H9 (cell line): ENCODE measurements around the gene SLC4A2. TPM values are rescaled to one million over a fixed set of nuclear protein-coding genes. Genes with fewer than 3 reads are reported as not detected.

Source experiments
- DNase-seq: peaks from one replicate; pipeline ENCODE4 v3.0.0-alpha.2; 2017
- H2AFZ ChIP-seq: one replicate; pipeline ENCODE4 v1.6.1; 2013; ENCODE audit warnings: mild to moderate bottlenecking, low read length, control low read depth, moderate library complexity
- H2AK5ac ChIP-seq: 2 replicates; pipeline ENCODE4 v1.6.1; 2013; ENCODE audit warnings: low read length, control low read depth, mixed read lengths; ENCODE audit not compliant: insufficient read length
- H2BK120ac ChIP-seq: one replicate; pipeline ENCODE4 v1.6.1; 2013; ENCODE audit warnings: low read depth, mild to moderate bottlenecking, low read length, control low read depth, inconsistent platforms; ENCODE audit not compliant: poor library complexity, severe bottlenecking
- H2BK12ac ChIP-seq: 2 replicates; pipeline ENCODE4 v1.6.1; 2013; ENCODE audit warnings: low read length, control low read depth, mixed read lengths, low read depth; ENCODE audit not compliant: insufficient read length
- H2BK15ac ChIP-seq: 2 replicates; pipeline ENCODE4 v1.6.1; 2013; ENCODE audit warnings: low read depth, low read length, control low read depth
- H2BK20ac ChIP-seq: one replicate; pipeline ENCODE4 v1.6.1; 2013; ENCODE audit warnings: low read depth, mild to moderate bottlenecking, low read length, control low read depth, inconsistent platforms; ENCODE audit not compliant: poor library complexity, severe bottlenecking
- H2BK5ac ChIP-seq: 2 replicates; pipeline ENCODE4 v1.6.1; 2013; ENCODE audit warnings: low read length, control low read depth, mixed read lengths; ENCODE audit not compliant: insufficient read length
- H3K14ac ChIP-seq: 2 replicates; pipeline ENCODE4 v1.6.1; 2013; ENCODE audit warnings: low read length, control low read depth; ENCODE audit not compliant: insufficient read depth
- H3K18ac ChIP-seq: 2 replicates; pipeline ENCODE4 v1.6.1; 2013; ENCODE audit warnings: low read depth, mild to moderate bottlenecking, mixed read lengths, low read length, control low read depth; ENCODE audit not compliant: insufficient read length
- H3K23ac ChIP-seq: 2 replicates; pipeline ENCODE4 v1.6.1; 2013; ENCODE audit warnings: low read length, control low read depth, mixed read lengths, low read depth; ENCODE audit not compliant: insufficient read length
- H3K23me2 ChIP-seq: 2 replicates; pipeline ENCODE4 v1.6.1; 2013; ENCODE audit warnings: low read depth, mild to moderate bottlenecking, mixed read lengths, low read length, control low read depth; ENCODE audit not compliant: insufficient read length, poor library complexity, severe bottlenecking
- H3K27ac ChIP-seq: 2 replicates; pipeline ENCODE4 v1.5.1; 2013; ENCODE audit warnings: low read length, control low read depth, mixed read lengths, low read depth; ENCODE audit not compliant: insufficient read length
- H3K27me3 ChIP-seq: 2 replicates; pipeline ENCODE4 v1.6.1; 2013; ENCODE audit warnings: low read length, control low read depth, inconsistent platforms; ENCODE audit not compliant: insufficient read depth
- H3K4ac ChIP-seq: 2 replicates; pipeline ENCODE4 v1.6.1; 2013; ENCODE audit warnings: low read depth, mild to moderate bottlenecking, control low read depth, inconsistent platforms, low read length, moderate library complexity
- H3K4me1 ChIP-seq: 2 replicates; pipeline ENCODE4 v1.6.1; 2013; ENCODE audit warnings: low read length, control low read depth, inconsistent platforms; ENCODE audit not compliant: insufficient read depth
- H3K4me2 ChIP-seq: 2 replicates; pipeline ENCODE4 v1.6.1; 2013; ENCODE audit warnings: low read length, control low read depth, mixed read lengths; ENCODE audit not compliant: insufficient read length, insufficient read depth
- H3K56ac ChIP-seq: 2 replicates; pipeline ENCODE4 v1.6.1; 2013; ENCODE audit warnings: low read depth, mild to moderate bottlenecking, mixed read lengths, low read length, control low read depth; ENCODE audit not compliant: insufficient read length
- H3K79me1 ChIP-seq: 2 replicates; pipeline ENCODE4 v1.6.1; 2013; ENCODE audit warnings: low read depth, mild to moderate bottlenecking, moderate library complexity, low read length, control low read depth, inconsistent platforms; ENCODE audit not compliant: insufficient read depth, poor library complexity, severe bottlenecking
- H3K79me2 ChIP-seq: 2 replicates; pipeline ENCODE4 v1.6.1; 2013; ENCODE audit warnings: low read length, control low read depth, inconsistent platforms; ENCODE audit not compliant: insufficient read depth
- H3K9ac ChIP-seq: 2 replicates; pipeline ENCODE4 v1.6.1; 2013; ENCODE audit warnings: low read length, control low read depth, mixed read lengths; ENCODE audit not compliant: insufficient read length; ENCODE audit errors: extremely low read depth
- H3K9me3 ChIP-seq: one replicate; pipeline ENCODE4 v1.6.1; 2013; ENCODE audit warnings: low read depth, low read length, inconsistent platforms; ENCODE audit not compliant: control insufficient read depth
- H3T11ph ChIP-seq: one replicate; pipeline ENCODE4 v1.6.1; 2013; ENCODE audit warnings: mild to moderate bottlenecking, low read length, control low read depth, inconsistent platforms
- H4K20me1 ChIP-seq: one replicate; pipeline ENCODE4 v1.6.1; 2013; ENCODE audit not compliant: control insufficient read depth, insufficient read length, insufficient read depth
- H4K5ac ChIP-seq: 2 replicates; pipeline ENCODE4 v1.6.1; 2013; ENCODE audit warnings: low read depth, mild to moderate bottlenecking, mixed read lengths, low read length, control low read depth; ENCODE audit not compliant: insufficient read length
- H4K8ac ChIP-seq: replicated peaks from 2 replicates; pipeline ENCODE4 v1.6.1; 2013; ENCODE audit warnings: low read length, control low read depth, mixed read lengths, low read depth; ENCODE audit not compliant: insufficient read length
- H4K91ac ChIP-seq: 2 replicates; pipeline ENCODE4 v1.6.1; 2013; ENCODE audit warnings: low read depth, mild to moderate bottlenecking, moderate library complexity, mixed read lengths, low read length, control low read depth; ENCODE audit not compliant: insufficient read length
- H3K27ac Mint-ChIP-seq, 3 experiments: 2 replicates in 2 of 3; 3 replicates in 1 of 3; pipeline ENCODE4 v1.8.0; 2020 to 2021; ENCODE audit warnings: mixed read lengths in 3 of 3, mild to moderate bottlenecking in 1 of 3, moderate library complexity in 1 of 3
- H3K27me3 Mint-ChIP-seq: 2 replicates; pipeline ENCODE4 v1.8.0; 2021; ENCODE audit warnings: low read depth, mild to moderate bottlenecking, moderate library complexity, mixed read lengths
- H3K36me3 Mint-ChIP-seq, 3 experiments: 2 replicates in 2 of 3; 3 replicates in 1 of 3; pipeline ENCODE4 v1.8.0; 2020 to 2021; ENCODE audit warnings: low read depth in 3 of 3, mixed read lengths in 3 of 3; ENCODE audit not compliant: insufficient read depth in 1 of 3
- H3K4me1 Mint-ChIP-seq, 2 experiments: 2 replicates each; pipeline ENCODE4 v1.8.0; 2020; ENCODE audit warnings: mixed read lengths in 2 of 2
- H3K4me3 Mint-ChIP-seq, 2 experiments: 2 replicates in 1 of 2; 3 replicates in 1 of 2; pipeline ENCODE4 v1.8.0; 2020 to 2021; ENCODE audit warnings: mild to moderate bottlenecking in 2 of 2, mixed read lengths in 2 of 2, moderate library complexity in 1 of 2
- H3K9me3 Mint-ChIP-seq, 2 experiments: 2 replicates in 1 of 2; 3 replicates in 1 of 2; pipeline ENCODE4 v1.8.0; 2020; ENCODE audit warnings: mild to moderate bottlenecking in 2 of 2, mixed read lengths in 2 of 2, moderate library complexity in 1 of 2
- whole genome bisulfite sequencing: extraction: QIAGEN DNeasy Blood & Tissue Kit; methylation state at CpG from one replicate; pipeline ENCODE4 v1.1.7; 2013; ENCODE audit warnings: missing lambda C conversion rate, low lambda C conversion rate, mixed read lengths; ENCODE audit not compliant: insufficient read length; ENCODE audit errors: extremely low coverage; 5-methylcytosine and 5-hydroxymethylcytosine counted together
- total RNA-seq: library from RNA; stranded (reverse); gene quantifications from 2 replicates; pipeline ENCODE4 v1.2.1, GENCODE V29; 2021
- TF ChIP-seq, protein P1 (sequence below): fragments of 200-600 bp; sonication (generic); conservative IDR thresholded peaks from 3 replicates; pipeline ENCODE4 v1.8.0; 2021; ENCODE audit warnings: antibody characterized with exemption, mild to moderate bottlenecking

SLC4A2 gene
- total RNA-seq, 1 experiment from 2014 or later, result 136 TPM

DNA sequence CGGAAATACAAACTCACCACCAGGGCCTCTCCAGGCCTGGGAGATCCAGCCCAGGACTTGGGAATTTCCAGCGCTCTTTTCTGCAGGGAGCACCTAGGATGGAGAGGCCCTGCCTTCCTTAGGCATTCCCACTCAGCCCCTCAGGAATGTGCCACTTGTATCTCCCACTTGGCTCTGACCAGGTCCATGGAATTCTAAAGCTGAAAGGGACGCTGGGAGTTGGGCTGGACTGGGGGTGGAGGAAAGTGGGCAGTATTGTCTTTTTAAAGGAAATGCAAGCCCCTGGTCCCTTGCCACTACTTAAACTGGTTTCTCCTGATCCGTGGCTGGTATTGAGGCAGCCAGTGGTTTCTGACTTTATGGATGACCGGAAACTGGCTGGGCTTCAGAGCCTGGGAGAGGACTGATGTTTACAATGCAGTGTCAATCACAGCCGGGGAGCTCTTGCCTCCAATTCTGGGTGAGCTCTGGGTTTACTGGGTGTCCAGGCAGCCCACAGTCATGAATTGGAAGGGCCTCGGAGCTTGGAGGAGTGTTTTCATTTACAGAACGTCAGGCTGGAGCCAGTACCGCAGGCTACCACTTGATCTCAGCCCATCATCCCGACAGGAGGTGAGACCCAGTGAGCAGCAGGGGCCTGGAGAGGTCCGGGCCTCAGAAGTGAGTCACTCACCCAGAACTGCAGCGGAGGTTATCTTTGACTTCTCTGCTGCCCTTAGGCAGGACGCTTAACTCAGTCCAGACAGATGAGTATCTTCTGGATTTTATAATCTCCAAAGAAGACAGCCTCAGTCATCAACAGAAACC, 54.2 kb downstream of the SLC4A2 start:
- no peak overlapping the region for H2BK12ac ChIP-seq
- TF ChIP-seq, protein P1, sequence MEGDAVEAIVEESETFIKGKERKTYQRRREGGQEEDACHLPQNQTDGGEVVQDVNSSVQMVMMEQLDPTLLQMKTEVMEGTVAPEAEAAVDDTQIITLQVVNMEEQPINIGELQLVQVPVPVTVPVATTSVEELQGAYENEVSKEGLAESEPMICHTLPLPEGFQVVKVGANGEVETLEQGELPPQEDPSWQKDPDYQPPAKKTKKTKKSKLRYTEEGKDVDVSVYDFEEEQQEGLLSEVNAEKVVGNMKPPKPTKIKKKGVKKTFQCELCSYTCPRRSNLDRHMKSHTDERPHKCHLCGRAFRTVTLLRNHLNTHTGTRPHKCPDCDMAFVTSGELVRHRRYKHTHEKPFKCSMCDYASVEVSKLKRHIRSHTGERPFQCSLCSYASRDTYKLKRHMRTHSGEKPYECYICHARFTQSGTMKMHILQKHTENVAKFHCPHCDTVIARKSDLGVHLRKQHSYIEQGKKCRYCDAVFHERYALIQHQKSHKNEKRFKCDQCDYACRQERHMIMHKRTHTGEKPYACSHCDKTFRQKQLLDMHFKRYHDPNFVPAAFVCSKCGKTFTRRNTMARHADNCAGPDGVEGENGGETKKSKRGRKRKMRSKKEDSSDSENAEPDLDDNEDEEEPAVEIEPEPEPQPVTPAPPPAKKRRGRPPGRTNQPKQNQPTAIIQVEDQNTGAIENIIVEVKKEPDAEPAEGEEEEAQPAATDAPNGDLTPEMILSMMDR, result 0 out of 3 replicates have a peak, but pooled peaks have one; percentile 13
- H3K18ac ChIP-seq, result no peak overlapping the region
- H3K36me3 Mint-ChIP-seq, result peaks cover under 1 to 7% (median 1%) of the 10 kb centered on the region in 3 experiments; a peak in 6 of 7 replicates
- H2BK15ac ChIP-seq, result no peak overlapping the region
- H3K4me1 Mint-ChIP-seq, result peaks cover 29 to 31% of the 10 kb centered on the region in 2 experiments
- H3K4ac ChIP-seq, result no peak overlapping the region
- peaks cover 4% of the 10 kb centered on the region for H4K20me1 ChIP-seq
- H3K27ac ChIP-seq, result no peak overlapping the region
- no CpG with 5 or more reads among the region's 13 CpGs for WGBS
- no peaks in the 10 kb centered on the region for H3K27me3 ChIP-seq
- H3K9me3 Mint-ChIP-seq, result no peaks in the 10 kb centered on the region
- H2AK5ac ChIP-seq, result no peak overlapping the region
- H3K23ac ChIP-seq, result no peak overlapping the region
- DNase-seq, result peak; percentile 65
- no peak overlapping the region for H3T11ph ChIP-seq
- no peak overlapping the region for H2AFZ ChIP-seq
- peak overlapping the region; percentile 50 to 70 for H3K4me3 Mint-ChIP-seq
- H2BK5ac ChIP-seq, result no peak overlapping the region
- H3K9ac ChIP-seq, result no peak overlapping the region
- H4K91ac ChIP-seq, result no peak overlapping the region
- peaks cover 3% of the 10 kb centered on the region for H3K79me1 ChIP-seq
- no peak overlapping the region for H2BK120ac ChIP-seq
- no peak overlapping the region for H3K56ac ChIP-seq
- H3K27ac Mint-ChIP-seq, result no peak overlapping the region
- H3K23me2 ChIP-seq, result no peaks in the 10 kb centered on the region
- H4K5ac ChIP-seq, result no peak overlapping the region
- peaks cover 4% of the 10 kb centered on the region for H3K27me3 Mint-ChIP-seq
- H4K8ac ChIP-seq, result no peak overlapping the region
- no peak overlapping the region for H2BK20ac ChIP-seq
- peak overlapping the region; percentile 19 for H3K4me2 ChIP-seq
- peaks cover 4% of the 10 kb centered on the region; the same call in 1 of the 2 replicates for H3K79me2 ChIP-seq
- no peaks in the 10 kb centered on the region for H3K9me3 ChIP-seq
- no peak overlapping the region for H3K14ac ChIP-seq
- peaks cover 7% of the 10 kb centered on the region; the same call in 1 of the 2 replicates for H3K4me1 ChIP-seq
